Activated naive CD4-positive, alpha-beta T cell treated with anti-CD3 and anti-CD28 coated beads, Interleukin-2, amount 10 ng/mL, durations not matched to agents 7 days and 5 days (primary cell): Measurements from ENCODE around the gene SEMA4G.

Experiments used
- CTCF ChIA-PET: fragments of 350-600 bp; sonication (Branson Sonifier 250); formaldehyde crosslinking; loops from one replicate; lab custom pipeline; 2021; ENCODE audit warnings: antibody characterized with exemption; lab: Charles Lee
- DNase-seq: peaks from one replicate; pipeline ENCODE4 v3.0.0-alpha.2; 2020
- H3K27ac Mint-ChIP-seq: one replicate; pipeline ENCODE4 v1.8.0; 2021; ENCODE audit warnings: mild to moderate bottlenecking, moderate library complexity, mixed read lengths
- H3K27me3 Mint-ChIP-seq: one replicate; pipeline ENCODE4 v1.8.0; 2021; ENCODE audit warnings: mild to moderate bottlenecking, mixed read lengths
- H3K36me3 Mint-ChIP-seq: one replicate; pipeline ENCODE4 v1.8.0; 2021; ENCODE audit warnings: mixed read lengths
- H3K4me1 Mint-ChIP-seq: one replicate; pipeline ENCODE4 v1.8.0; 2021; ENCODE audit warnings: mixed read lengths
- H3K4me3 Mint-ChIP-seq: one replicate; pipeline ENCODE4 v1.8.0; 2021; ENCODE audit warnings: mild to moderate bottlenecking, moderate library complexity, mixed read lengths
- H3K9me3 Mint-ChIP-seq: one replicate; pipeline ENCODE4 v1.8.0; 2021; ENCODE audit warnings: mixed read lengths

The SEMA4G gene

GRCh38 chr10:100977436-100977835 is 8.1 kb downstream of the SEMA4G start:
- H3K4me3 Mint-ChIP-seq: no peak overlapping the region
- H3K36me3 Mint-ChIP-seq: peaks cover 4% of the 10 kb centered on the region
- H3K27me3 Mint-ChIP-seq: peaks cover 11% of the 10 kb centered on the region
- no peaks in the 10 kb centered on the region for H3K9me3 Mint-ChIP-seq
- DNase-seq: no peak
- CTCF ChIA-PET: no interaction called here
- no peak overlapping the region for H3K27ac Mint-ChIP-seq
- H3K4me1 Mint-ChIP-seq: no peaks in the 10 kb centered on the region

- peaks cover 4% of the 10 kb centered on the region for H3K36me3 Mint-ChIP-seq
- H3K4me1 Mint-ChIP-seq: no peaks in the 10 kb centered on the region
- H3K27ac Mint-ChIP-seq: no peak overlapping the region
- no peak for DNase-seq
- H3K9me3 Mint-ChIP-seq: no peaks in the 10 kb centered on the region
- CTCF ChIA-PET: no interaction called here
- H3K27me3 Mint-ChIP-seq: peaks cover 2% of the 10 kb centered on the region
- H3K4me3 Mint-ChIP-seq: no peak overlapping the region
Measured at GRCh38 chr10:100978121-100978900, 9.0 kb downstream of the SEMA4G start.

GRCh38 chr10:100978901-100979195 is 9.5 kb downstream of the SEMA4G start:
- Mint-ChIP-seq H3K27me3 (no peaks in the 10 kb centered on the region), H3K36me3 (peaks cover 4% of the 10 kb centered on the region), H3K9me3 (no peaks in the 10 kb centered on the region), H3K4me3 (no peak overlapping the region), H3K4me1 (no peaks in the 10 kb centered on the region), H3K27ac (no peak overlapping the region)
- DNase-seq: no peak
- CTCF ChIA-PET: no interaction called here

GRCh38 chr10:100979791-100980272 is 10.5 kb downstream of the SEMA4G start:
- Mint-ChIP-seq H3K4me1 (no peaks in the 10 kb centered on the region), H3K36me3 (peaks cover 4% of the 10 kb centered on the region), H3K4me3 (no peak overlapping the region), H3K27me3 (no peaks in the 10 kb centered on the region), H3K9me3 (no peaks in the 10 kb centered on the region), H3K27ac (no peak overlapping the region)
- CTCF ChIA-PET: interaction anchor here (1.5 kb wide), 1 partner anchor 18 kb away, joined by 5 read pairs; no protein-coding TSS in a partner anchor
- no peak for DNase-seq

GRCh38 chr10:100980311-100980710 is 11.0 kb downstream of the SEMA4G start:
- H3K4me3 Mint-ChIP-seq: no peak overlapping the region
- no peaks in the 10 kb centered on the region for H3K9me3 Mint-ChIP-seq
- H3K27ac Mint-ChIP-seq: no peak overlapping the region
- no peaks in the 10 kb centered on the region for H3K4me1 Mint-ChIP-seq
- no peak for DNase-seq
- no peaks in the 10 kb centered on the region for H3K27me3 Mint-ChIP-seq
- CTCF ChIA-PET: interaction anchor here (1.5 kb wide), 1 partner anchor 18 kb away, joined by 5 read pairs; no protein-coding TSS in a partner anchor
- H3K36me3 Mint-ChIP-seq: peaks cover 4% of the 10 kb centered on the region

- H3K27me3 Mint-ChIP-seq: no peaks in the 10 kb centered on the region
- DNase-seq: peak; percentile 12
- peaks cover under 1% of the 10 kb centered on the region for H3K4me1 Mint-ChIP-seq
- H3K36me3 Mint-ChIP-seq: peaks cover 4% of the 10 kb centered on the region
- no peak overlapping the region for H3K27ac Mint-ChIP-seq
- no peaks in the 10 kb centered on the region for H3K9me3 Mint-ChIP-seq
- CTCF ChIA-PET: interaction anchor here (1.5 kb wide), 1 partner anchor 18 kb away, joined by 5 read pairs; no protein-coding TSS in a partner anchor
- no peak overlapping the region for H3K4me3 Mint-ChIP-seq
Measured at GRCh38 chr10:100980711-100981110, 11.4 kb downstream of the SEMA4G start.

- peaks cover 6% of the 10 kb centered on the region for H3K4me1 Mint-ChIP-seq
- H3K36me3 Mint-ChIP-seq: peaks cover 4% of the 10 kb centered on the region
- H3K4me3 Mint-ChIP-seq: no peak overlapping the region
- no peaks in the 10 kb centered on the region for H3K27me3 Mint-ChIP-seq
- DNase-seq: no peak
- CTCF ChIA-PET: no interaction called here
- H3K27ac Mint-ChIP-seq: no peak overlapping the region
- no peaks in the 10 kb centered on the region for H3K9me3 Mint-ChIP-seq
Measured at GRCh38 chr10:100981178-100981772, 12.0 kb downstream of the SEMA4G start.

GRCh38 chr10:100982916-100983830 is 13.9 kb downstream of the SEMA4G start:
- H3K4me1 Mint-ChIP-seq: peaks cover 23% of the 10 kb centered on the region
- H3K36me3 Mint-ChIP-seq: peaks cover 11% of the 10 kb centered on the region
- H3K4me3 Mint-ChIP-seq: no peak overlapping the region
- H3K27me3 Mint-ChIP-seq: no peaks in the 10 kb centered on the region
- no peak overlapping the region for H3K27ac Mint-ChIP-seq
- no peak for DNase-seq
- H3K9me3 Mint-ChIP-seq: no peaks in the 10 kb centered on the region
- CTCF ChIA-PET: interaction anchor here (1.3 kb wide), 1 partner anchor 36 kb away, joined by 3 read pairs; no protein-coding TSS in a partner anchor

- Mint-ChIP-seq H3K27ac (peak overlapping the region; percentile 46), H3K4me3 (no peak overlapping the region), H3K4me1 (peaks cover 30% of the 10 kb centered on the region), H3K36me3 (peaks cover 11% of the 10 kb centered on the region), H3K27me3 (no peaks in the 10 kb centered on the region), H3K9me3 (no peaks in the 10 kb centered on the region)
- peak; percentile 11 for DNase-seq
- CTCF ChIA-PET: interaction anchor here (1.3 kb wide), 1 partner anchor 35 kb away, joined by 3 read pairs; no protein-coding TSS in a partner anchor
Measured at GRCh38 chr10:100983868-100984671, 14.8 kb downstream of the SEMA4G start.

- peaks cover 36% of the 10 kb centered on the region for H3K4me1 Mint-ChIP-seq
- peak; percentile 8 for DNase-seq
- CTCF ChIA-PET: interaction anchor here (0.6 to 5.2 kb wide), 3 partner anchors 12 to 640 kb away, joined by 3 to 26 read pairs (median 6); no protein-coding TSS in a partner anchor
- no peak overlapping the region for H3K4me3 Mint-ChIP-seq
- H3K9me3 Mint-ChIP-seq: no peaks in the 10 kb centered on the region
- H3K27me3 Mint-ChIP-seq: no peaks in the 10 kb centered on the region
- peaks cover 16% of the 10 kb centered on the region for H3K36me3 Mint-ChIP-seq
- no peak overlapping the region for H3K27ac Mint-ChIP-seq
Measured at GRCh38 chr10:100984672-100985177, 15.4 kb downstream of the SEMA4G start.

- peaks cover 38% of the 10 kb centered on the region for H3K4me1 Mint-ChIP-seq
- H3K4me3 Mint-ChIP-seq: no peak overlapping the region
- CTCF ChIA-PET: interaction anchor here (0.6 to 5.2 kb wide), 3 partner anchors 12 to 641 kb away, joined by 3 to 26 read pairs (median 6); no protein-coding TSS in a partner anchor
- H3K9me3 Mint-ChIP-seq: no peaks in the 10 kb centered on the region
- DNase-seq: no peak
- no peaks in the 10 kb centered on the region for H3K27me3 Mint-ChIP-seq
- no peak overlapping the region for H3K27ac Mint-ChIP-seq
- H3K36me3 Mint-ChIP-seq: peaks cover 17% of the 10 kb centered on the region
Measured at GRCh38 chr10:100985336-100985735, 16.0 kb downstream of the SEMA4G start.

- peak overlapping the region; percentile 88 for H3K4me3 Mint-ChIP-seq
- no peaks in the 10 kb centered on the region for H3K9me3 Mint-ChIP-seq
- no peaks in the 10 kb centered on the region for H3K27me3 Mint-ChIP-seq
- CTCF ChIA-PET: interaction anchor here (0.7 to 5.2 kb wide), 5 partner anchors 11 to 33 kb away, joined by 3 to 26 read pairs (median 3); no protein-coding TSS in a partner anchor
- peak overlapping the region; percentile 89 for H3K27ac Mint-ChIP-seq
- H3K36me3 Mint-ChIP-seq: peaks cover 25% of the 10 kb centered on the region
- H3K4me1 Mint-ChIP-seq: peaks cover 39% of the 10 kb centered on the region
- no peak for DNase-seq
Measured at GRCh38 chr10:100986623-100986951, 17.3 kb downstream of the SEMA4G start.
